Measurements from ENCODE around the gene FRMD4B. TPM values are rescaled to one million over a fixed set of nuclear protein-coding genes. Genes with fewer than 3 reads are reported as not detected.

Gene FRMD4B
- total RNA-seq (10 to 100 TPM; 23.5 to 73.6 TPM), polyA plus RNA-seq (10 to 100 TPM in 1 of 2 donors, 1 to 10 TPM in 1; 5.6 to 24.4 TPM)
- long read RNA-seq, donor 1, partial matches to known transcripts: 13 of 30 reads
- long read RNA-seq, donor 1, other reads (novel, unspliced or antisense): 17 of 30 reads
- long read RNA-seq, donor 2, full-length matches to known transcripts: 2 of 27 reads
- long read RNA-seq, donor 2, partial matches to known transcripts: 7 of 27 reads
- long read RNA-seq, donor 2, other reads (novel, unspliced or antisense): 18 of 27 reads

- Histone ChIP-seq H3K4me3 (ENCODE audit: low read length in 2 of 2) (peak within 1 kb of the TSS; percentile 12 to 30), H3K4me1 (ENCODE audit: control insufficient read depth in 1 of 2, insufficient read depth in 2 of 2, low read length in 2 of 2) (no peaks in the 10 kb centered on the region), H3K27ac (ENCODE audit: low read depth in 1 of 2, low read length in 2 of 2) (peak within 1 kb of the TSS in 1 of 2 donors; percentile 61), H3K9me3 (ENCODE audit: control insufficient read depth, low read length) (no peaks in the 10 kb centered on the region), H3K36me3 (ENCODE audit: control insufficient read depth in 1 of 2, insufficient read depth in 2 of 2, low read length in 1 of 2) (no peaks in the 10 kb centered on the region), H3K27me3 (ENCODE audit: control insufficient read depth in 1 of 2, insufficient read depth in 2 of 2, low read length in 1 of 2) (no peaks in the 10 kb centered on the region)
- intact Hi-C loops (cut with DNase I): no loop called here
- 0 to 1% methylated on average over 64 to 65 of the region's 65 CpGs for WGBS, 2 donors
- ATAC-seq (ENCODE audit: low FRiP score) (peak; percentile 86), DNase-seq (peak; percentile 90 to 91)
These were observed at the start of gene FRMD4B for GRCh38 chr3:69385723-69386555. TSS of gene FRMD4B (minus strand) at chr3:69386088. CDS start at chr3:69385989, 99 bp downstream.

GRCh38 chr3:69433969-69434325 is 48.1 kb upstream of the FRMD4B start:
- Histone ChIP-seq H3K4me1 (ENCODE audit: control insufficient read depth in 1 of 2, insufficient read depth in 2 of 2, low read length in 2 of 2) (no peaks in the 10 kb centered on the region), H3K4me3 (ENCODE audit: low read length in 2 of 2) (no peak overlapping the region), H3K9me3 (ENCODE audit: control insufficient read depth, low read length) (no peaks in the 10 kb centered on the region), H3K36me3 (ENCODE audit: control insufficient read depth in 1 of 2, insufficient read depth in 2 of 2, low read length in 1 of 2) (no peaks in the 10 kb centered on the region), H3K27ac (ENCODE audit: low read depth in 1 of 2, low read length in 2 of 2) (no peak overlapping the region), H3K27me3 (ENCODE audit: control insufficient read depth in 1 of 2, insufficient read depth in 2 of 2, low read length in 1 of 2) (no peaks in the 10 kb centered on the region)
- ATAC-seq (ENCODE audit: low FRiP score): no peak
- DNase-seq: no peak
- intact Hi-C loops (cut with DNase I): loop anchor here in 1 of 2 donors (10.0 kb wide), 1 partner anchor 241 kb away; no protein-coding TSS in a partner anchor
- WGBS, 2 donors: 58 to 62% methylated on average over 4 of the region's 4 CpGs

DNA sequence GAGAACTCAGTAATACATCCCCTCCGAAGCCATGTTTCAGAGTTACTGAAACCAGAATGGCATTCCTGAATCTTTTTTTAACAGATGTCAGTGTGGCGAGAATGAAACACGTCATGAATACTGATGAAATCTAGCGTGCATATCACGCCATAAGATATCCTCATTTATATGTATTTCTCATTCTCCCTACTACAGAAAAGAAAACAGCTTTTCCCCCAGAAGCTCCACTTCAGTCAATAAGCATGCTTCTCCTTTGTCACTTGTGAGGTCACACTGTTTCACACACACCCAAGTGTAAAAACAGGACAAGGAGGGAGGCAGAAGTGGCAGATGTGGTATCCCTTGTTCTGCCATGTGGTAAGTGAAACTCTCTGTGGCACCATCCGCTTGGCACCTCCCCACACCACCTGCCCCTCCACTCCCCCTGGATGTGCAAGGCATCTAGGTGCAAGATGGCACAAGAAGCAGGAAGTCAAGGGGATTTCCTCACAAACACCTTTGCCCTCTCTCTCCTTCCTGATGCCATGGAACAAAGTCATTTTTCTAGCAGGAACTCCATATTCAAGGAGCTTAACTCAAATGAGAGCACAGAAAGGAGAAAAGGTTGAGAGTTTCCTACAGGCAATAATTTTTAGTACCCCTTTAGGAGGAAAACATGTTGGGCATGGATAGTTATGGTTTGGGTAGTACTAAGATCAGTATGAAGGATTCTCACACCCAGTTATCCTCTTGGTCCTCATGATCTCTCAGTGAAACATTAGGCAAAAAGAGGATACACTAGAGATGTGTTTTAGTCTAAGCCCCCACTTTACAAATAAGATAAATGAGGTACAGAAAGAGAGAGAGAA is 47.5 kb upstream of the FRMD4B start:
- H3K27me3 ChIP-seq (ENCODE audit: control insufficient read depth in 1 of 2, insufficient read depth in 2 of 2, low read length in 1 of 2): no peaks in the 10 kb centered on the region
- intact Hi-C loops (cut with DNase I): loop anchor here in 1 of 2 donors (10.0 kb wide), 1 partner anchor 241 kb away; no protein-coding TSS in a partner anchor
- no peak overlapping the region for H3K4me3 ChIP-seq (ENCODE audit: low read length in 2 of 2)
- ATAC-seq (ENCODE audit: low FRiP score) (no peak), DNase-seq (no peak)
- H3K9me3 ChIP-seq (ENCODE audit: control insufficient read depth, low read length): no peaks in the 10 kb centered on the region
- 71 to 80% methylated on average over 6 of the region's 6 CpGs for WGBS, 2 donors
- H3K27ac ChIP-seq (ENCODE audit: low read depth in 1 of 2, low read length in 2 of 2): no peak overlapping the region
- no peaks in the 10 kb centered on the region for H3K36me3 ChIP-seq (ENCODE audit: control insufficient read depth in 1 of 2, insufficient read depth in 2 of 2, low read length in 1 of 2)
- no peaks in the 10 kb centered on the region for H3K4me1 ChIP-seq (ENCODE audit: control insufficient read depth in 1 of 2, insufficient read depth in 2 of 2, low read length in 2 of 2)

DNA sequence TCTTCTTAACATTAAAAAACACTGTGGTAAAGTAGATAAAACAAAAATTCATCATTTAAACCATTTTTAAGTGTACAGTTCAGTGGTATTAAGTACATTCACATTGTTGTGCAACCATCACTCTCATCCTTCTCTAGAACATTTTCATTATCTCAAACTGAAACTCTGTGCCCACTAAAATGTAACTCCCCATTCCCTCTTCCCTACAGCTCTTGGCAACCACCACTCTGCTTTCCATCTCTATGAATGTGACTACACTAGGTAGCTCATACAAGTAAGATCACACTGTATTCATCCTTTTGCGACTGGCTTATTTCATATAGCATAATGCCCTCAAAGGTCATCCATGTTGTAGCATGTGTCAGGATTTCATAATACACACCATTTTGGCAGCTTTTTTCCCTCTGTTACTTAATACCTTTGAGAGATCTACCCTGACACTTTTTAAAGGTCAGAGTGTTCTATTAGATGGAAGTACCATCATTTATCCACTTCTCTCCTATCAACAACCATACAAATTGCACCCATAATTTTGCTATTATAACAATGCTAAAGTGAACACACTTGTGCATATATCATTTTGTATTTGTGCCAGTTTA is 42.9 kb upstream of the FRMD4B start:
- no peaks in the 10 kb centered on the region for H3K4me1 ChIP-seq (ENCODE audit: control insufficient read depth in 1 of 2, insufficient read depth in 2 of 2, low read length in 2 of 2)
- H3K4me3 ChIP-seq (ENCODE audit: low read length in 2 of 2): no peak overlapping the region
- intact Hi-C loops (cut with DNase I): no loop called here
- H3K27me3 ChIP-seq (ENCODE audit: control insufficient read depth in 1 of 2, insufficient read depth in 2 of 2, low read length in 1 of 2): no peaks in the 10 kb centered on the region
- no peaks in the 10 kb centered on the region for H3K36me3 ChIP-seq (ENCODE audit: control insufficient read depth in 1 of 2, insufficient read depth in 2 of 2, low read length in 1 of 2)
- 89 to 93% methylated on average over 1 of the region's 1 CpG for WGBS, 2 donors
- H3K27ac ChIP-seq (ENCODE audit: low read depth in 1 of 2, low read length in 2 of 2): no peak overlapping the region
- ATAC-seq (ENCODE audit: low FRiP score) (no peak), DNase-seq (no peak)
- no peaks in the 10 kb centered on the region for H3K9me3 ChIP-seq (ENCODE audit: control insufficient read depth, low read length)

GRCh38 chr3:69426967-69427304 is 41.0 kb upstream of the FRMD4B start:
- Histone ChIP-seq H3K36me3 (ENCODE audit: control insufficient read depth in 1 of 2, insufficient read depth in 2 of 2, low read length in 1 of 2) (no peaks in the 10 kb centered on the region), H3K9me3 (ENCODE audit: control insufficient read depth, low read length) (no peaks in the 10 kb centered on the region), H3K27ac (ENCODE audit: low read depth in 1 of 2, low read length in 2 of 2) (no peak overlapping the region), H3K27me3 (ENCODE audit: control insufficient read depth in 1 of 2, insufficient read depth in 2 of 2, low read length in 1 of 2) (no peaks in the 10 kb centered on the region), H3K4me3 (ENCODE audit: low read length in 2 of 2) (no peak overlapping the region), H3K4me1 (ENCODE audit: control insufficient read depth in 1 of 2, insufficient read depth in 2 of 2, low read length in 2 of 2) (no peaks in the 10 kb centered on the region)
- DNase-seq (no peak), ATAC-seq (ENCODE audit: low FRiP score) (no peak)
- intact Hi-C loops (cut with DNase I): loop anchor here in 1 of 2 donors (2.0 kb wide), 1 partner anchor 266 kb away; no protein-coding TSS in a partner anchor

DNA sequence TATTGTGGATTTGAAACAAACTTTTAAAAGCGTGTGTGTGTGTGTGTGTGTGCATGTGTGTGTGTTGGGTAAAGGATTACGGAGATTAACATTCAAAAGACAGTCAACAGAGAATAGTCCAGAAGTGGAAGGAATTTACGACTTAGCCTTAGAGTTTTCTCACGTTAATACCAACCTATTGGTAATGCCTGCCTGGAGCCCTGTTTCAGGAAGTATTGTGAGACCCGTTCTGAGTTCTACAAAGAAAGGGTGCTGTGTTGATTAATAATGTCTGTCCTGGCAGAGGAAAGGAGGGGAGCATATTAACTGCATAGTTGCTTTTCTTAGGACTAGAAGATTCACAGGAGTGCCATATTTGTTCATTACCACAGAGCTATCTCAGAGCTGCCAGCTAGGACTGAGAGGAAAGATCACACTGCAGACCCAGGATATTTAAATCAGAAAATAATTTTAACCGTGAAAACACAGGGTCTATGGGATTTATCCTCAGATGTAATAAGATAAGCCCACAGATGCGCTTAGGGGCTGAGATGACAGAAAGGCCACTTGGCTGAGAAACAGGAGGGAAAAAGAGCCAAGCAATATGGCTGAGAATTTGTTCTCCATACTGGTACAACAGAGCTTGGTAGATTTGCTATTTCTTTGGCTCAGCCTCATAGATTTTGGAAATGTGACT is 40.5 kb upstream of the FRMD4B start:
- H3K27ac ChIP-seq (ENCODE audit: low read depth in 1 of 2, low read length in 2 of 2): no peak overlapping the region
- no peaks in the 10 kb centered on the region for H3K9me3 ChIP-seq (ENCODE audit: control insufficient read depth, low read length)
- H3K27me3 ChIP-seq (ENCODE audit: control insufficient read depth in 1 of 2, insufficient read depth in 2 of 2, low read length in 1 of 2): no peaks in the 10 kb centered on the region
- no peaks in the 10 kb centered on the region for H3K36me3 ChIP-seq (ENCODE audit: control insufficient read depth in 1 of 2, insufficient read depth in 2 of 2, low read length in 1 of 2)
- WGBS, 2 donors: 59 to 73% methylated on average over 7 of the region's 7 CpGs
- H3K4me3 ChIP-seq (ENCODE audit: low read length in 2 of 2): no peak overlapping the region
- no peak for ATAC-seq (ENCODE audit: low FRiP score)
- intact Hi-C loops (cut with DNase I): loop anchor here in 1 of 2 donors (2.0 kb wide), 1 partner anchor 266 kb away; no protein-coding TSS in a partner anchor
- no peak for DNase-seq
- no peaks in the 10 kb centered on the region for H3K4me1 ChIP-seq (ENCODE audit: control insufficient read depth in 1 of 2, insufficient read depth in 2 of 2, low read length in 2 of 2)

DNA sequence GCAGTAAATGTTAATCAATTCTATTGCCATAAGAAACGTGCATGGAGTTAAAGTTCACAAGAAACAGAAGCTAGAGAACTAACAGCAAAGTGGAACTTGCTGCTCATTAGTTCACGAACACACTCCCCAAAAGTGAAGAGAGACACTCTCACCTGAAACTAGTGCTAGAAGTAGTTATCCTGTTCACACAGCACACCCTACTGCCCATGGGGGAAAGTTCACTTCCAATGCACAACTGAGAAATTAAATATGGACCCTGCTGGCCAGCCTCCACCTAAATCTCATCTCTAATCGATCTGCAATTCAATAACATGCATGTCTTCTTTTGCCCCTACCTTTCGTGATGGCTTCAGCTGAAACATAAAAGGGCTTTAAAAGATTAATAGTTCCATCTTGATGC is 39.4 kb upstream of the FRMD4B start:
- intact Hi-C loops (cut with DNase I): no loop called here
- H3K27ac ChIP-seq (ENCODE audit: low read depth in 1 of 2, low read length in 2 of 2): no peak overlapping the region
- no peaks in the 10 kb centered on the region for H3K9me3 ChIP-seq (ENCODE audit: control insufficient read depth, low read length)
- 61 to 68% methylated on average over 4 of the region's 4 CpGs for WGBS, 2 donors
- no peaks in the 10 kb centered on the region for H3K36me3 ChIP-seq (ENCODE audit: control insufficient read depth in 1 of 2, insufficient read depth in 2 of 2, low read length in 1 of 2)
- ATAC-seq (ENCODE audit: low FRiP score) (no peak), DNase-seq (no peak)
- H3K4me1 ChIP-seq (ENCODE audit: control insufficient read depth in 1 of 2, insufficient read depth in 2 of 2, low read length in 2 of 2): no peaks in the 10 kb centered on the region
- no peak overlapping the region for H3K4me3 ChIP-seq (ENCODE audit: low read length in 2 of 2)
- H3K27me3 ChIP-seq (ENCODE audit: control insufficient read depth in 1 of 2, insufficient read depth in 2 of 2, low read length in 1 of 2): no peaks in the 10 kb centered on the region

Measured in aorta (tissue), 5 donors.